HepG2 (cell line): ENCODE data around the gene PRR14. TPM values are rescaled to one million over a fixed set of nuclear protein-coding genes. Genes with fewer than 3 reads are reported as not detected.

Source experiments
- AGO2 ChIP-seq: fragments of 200-400 bp; formaldehyde crosslinking; optimal IDR thresholded peaks from 2 replicates; pipeline ENCODE3; 2017; ENCODE audit warnings: mild to moderate bottlenecking, low read depth, low read length, moderate library complexity
- KLF15 ChIP-seq: sonication (generic); formaldehyde crosslinking; IDR thresholded peaks from 2 replicates; pipeline ENCODE4 v1.8.1; 2023; ENCODE audit warnings: borderline replicate concordance, mild to moderate bottlenecking, inconsistent platforms, missing genetic modification reagents, mixed read lengths
- PTBP1 ChIP-seq: fragments of 200-400 bp; formaldehyde crosslinking; IDR thresholded peaks from 2 replicates; pipeline ENCODE4 v1.6.1; 2018; ENCODE audit warnings: low read length, low read depth; ENCODE audit not compliant: poor library complexity, severe bottlenecking
- ZKSCAN1 ChIP-seq: fragments of 150-350 bp; IDR thresholded peaks from 2 replicates; pipeline ENCODE4 v1.6.1; 2014; ENCODE audit warnings: low read length
- ZNF550 ChIP-seq: sonication (generic); formaldehyde crosslinking; IDR thresholded peaks from 2 replicates; pipeline ENCODE4 v1.4.0; 2020; ENCODE audit warnings: mild to moderate bottlenecking, missing genetic modification reagents, borderline replicate concordance
- polyA plus RNA-seq, 8 experiments: library from polyadenylated mRNA; depleted of rRNA in 3 of 8; stranded (reverse) in 7 of 8; unstranded in 1 of 8; fragments of >200 nt; fragmentation: Illumina TruSeq in 4 of 8; extraction: Trizol in 4 of 8; gene quantifications; 2 replicates each; pipeline versions ENCODE4 v1.2.1 to v1.2.3, GENCODE V29; 2011 to 2016; ENCODE audit warnings: low read depth in 4 of 8, missing spikeins in 1 of 8, mixed read lengths in 1 of 8; ENCODE audit not compliant: insufficient read depth in 1 of 8
- total RNA-seq, 5 experiments: library from RNA; depleted of rRNA; stranded (reverse); fragments of >200 nt; fragmentation: Illumina TruSeq; extraction: Trizol; gene quantifications; 2 replicates each; pipeline ENCODE4 v1.2.3, GENCODE V29; 2016; ENCODE audit warnings: low read depth in 1 of 5
- TF ChIP-seq, protein P1 (sequence below): sonication (generic); formaldehyde crosslinking; IDR thresholded peaks from 2 replicates; pipeline ENCODE4 v1.5.1; 2020; ENCODE audit warnings: mild to moderate bottlenecking, missing genetic modification reagents, borderline replicate concordance
- TF ChIP-seq, protein P2 (sequence below): sonication (generic); formaldehyde crosslinking; IDR thresholded peaks from 2 replicates; pipeline ENCODE4 v1.8.1; 2023; ENCODE audit warnings: missing genetic modification reagents, mild to moderate bottlenecking, borderline replicate concordance
- TF ChIP-seq, protein P3 (sequence below): sonication (generic); formaldehyde crosslinking; IDR thresholded peaks from 2 replicates; pipeline ENCODE4 v1.5.1; 2020; ENCODE audit warnings: missing genetic modification reagents, mild to moderate bottlenecking, borderline replicate concordance

Gene PRR14
- total and polyA plus RNA-seq, 2 of the 13 experiments (the other 11 are each of a cell fraction or from before 2014, with no cell fraction given): 8.4 to 11.0 TPM

DNA sequence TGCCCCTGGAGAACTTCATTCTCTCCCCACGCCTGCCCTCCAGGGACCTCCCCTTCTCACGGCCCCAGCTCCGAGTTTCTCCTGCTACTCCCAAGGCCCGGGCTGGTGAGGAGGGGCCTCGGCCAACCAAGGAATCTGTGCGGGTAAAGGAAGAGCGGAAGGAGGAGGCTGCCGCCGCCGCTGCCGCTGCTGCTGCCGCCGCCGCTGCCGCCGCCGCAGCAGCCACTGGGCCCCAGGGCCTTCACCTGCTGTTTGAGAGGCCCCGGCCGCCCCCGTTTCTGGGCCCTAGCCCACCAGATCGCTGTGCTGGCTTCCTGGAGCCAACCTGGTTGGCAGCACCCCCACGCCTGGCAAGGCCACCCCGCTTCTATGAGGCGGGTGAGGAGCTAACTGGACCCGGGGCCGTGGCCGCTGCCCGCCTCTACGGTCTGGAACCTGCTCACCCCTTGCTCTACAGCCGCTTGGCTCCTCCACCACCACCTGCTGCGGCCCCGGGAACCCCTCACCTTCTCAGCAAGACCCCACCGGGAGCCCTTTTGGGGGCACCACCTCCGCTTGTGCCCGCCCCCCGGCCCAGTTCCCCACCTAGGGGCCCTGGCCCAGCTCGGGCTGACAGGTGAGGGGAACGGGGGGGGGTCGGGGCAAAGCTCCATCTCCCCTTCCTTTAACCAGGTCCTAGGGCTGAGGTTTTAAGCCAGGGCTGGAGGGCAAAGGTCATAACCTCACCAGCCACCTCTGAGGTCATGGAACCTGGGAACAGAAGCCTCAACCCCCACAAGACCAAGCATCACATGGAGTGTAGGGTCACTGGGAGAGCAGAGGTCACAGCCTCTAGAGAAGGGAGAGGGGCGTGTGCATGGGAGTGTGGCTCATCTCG, 18.5 kb downstream of the PRR14 start (continued):
- TF ChIP-seq ZNF550 (no peak), ZKSCAN1 (no peak), AGO2 (peak; percentile 72), PTBP1 (no peak), KLF15 (no peak)
- TF ChIP-seq, protein P1, sequence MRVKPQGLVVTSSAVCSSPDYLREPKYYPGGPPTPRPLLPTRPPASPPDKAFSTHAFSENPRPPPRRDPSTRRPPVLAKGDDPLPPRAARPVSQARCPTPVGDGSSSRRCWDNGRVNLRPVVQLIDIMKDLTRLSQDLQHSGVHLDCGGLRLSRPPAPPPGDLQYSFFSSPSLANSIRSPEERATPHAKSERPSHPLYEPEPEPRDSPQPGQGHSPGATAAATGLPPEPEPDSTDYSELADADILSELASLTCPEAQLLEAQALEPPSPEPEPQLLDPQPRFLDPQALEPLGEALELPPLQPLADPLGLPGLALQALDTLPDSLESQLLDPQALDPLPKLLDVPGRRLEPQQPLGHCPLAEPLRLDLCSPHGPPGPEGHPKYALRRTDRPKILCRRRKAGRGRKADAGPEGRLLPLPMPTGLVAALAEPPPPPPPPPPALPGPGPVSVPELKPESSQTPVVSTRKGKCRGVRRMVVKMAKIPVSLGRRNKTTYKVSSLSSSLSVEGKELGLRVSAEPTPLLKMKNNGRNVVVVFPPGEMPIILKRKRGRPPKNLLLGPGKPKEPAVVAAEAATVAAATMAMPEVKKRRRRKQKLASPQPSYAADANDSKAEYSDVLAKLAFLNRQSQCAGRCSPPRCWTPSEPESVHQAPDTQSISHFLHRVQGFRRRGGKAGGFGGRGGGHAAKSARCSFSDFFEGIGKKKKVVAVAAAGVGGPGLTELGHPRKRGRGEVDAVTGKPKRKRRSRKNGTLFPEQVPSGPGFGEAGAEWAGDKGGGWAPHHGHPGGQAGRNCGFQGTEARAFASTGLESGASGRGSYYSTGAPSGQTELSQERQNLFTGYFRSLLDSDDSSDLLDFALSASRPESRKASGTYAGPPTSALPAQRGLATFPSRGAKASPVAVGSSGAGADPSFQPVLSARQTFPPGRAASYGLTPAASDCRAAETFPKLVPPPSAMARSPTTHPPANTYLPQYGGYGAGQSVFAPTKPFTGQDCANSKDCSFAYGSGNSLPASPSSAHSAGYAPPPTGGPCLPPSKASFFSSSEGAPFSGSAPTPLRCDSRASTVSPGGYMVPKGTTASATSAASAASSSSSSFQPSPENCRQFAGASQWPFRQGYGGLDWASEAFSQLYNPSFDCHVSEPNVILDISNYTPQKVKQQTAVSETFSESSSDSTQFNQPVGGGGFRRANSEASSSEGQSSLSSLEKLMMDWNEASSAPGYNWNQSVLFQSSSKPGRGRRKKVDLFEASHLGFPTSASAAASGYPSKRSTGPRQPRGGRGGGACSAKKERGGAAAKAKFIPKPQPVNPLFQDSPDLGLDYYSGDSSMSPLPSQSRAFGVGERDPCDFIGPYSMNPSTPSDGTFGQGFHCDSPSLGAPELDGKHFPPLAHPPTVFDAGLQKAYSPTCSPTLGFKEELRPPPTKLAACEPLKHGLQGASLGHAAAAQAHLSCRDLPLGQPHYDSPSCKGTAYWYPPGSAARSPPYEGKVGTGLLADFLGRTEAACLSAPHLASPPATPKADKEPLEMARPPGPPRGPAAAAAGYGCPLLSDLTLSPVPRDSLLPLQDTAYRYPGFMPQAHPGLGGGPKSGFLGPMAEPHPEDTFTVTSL (CRISPR knock-in tag): no peak
- TF ChIP-seq, protein P2, sequence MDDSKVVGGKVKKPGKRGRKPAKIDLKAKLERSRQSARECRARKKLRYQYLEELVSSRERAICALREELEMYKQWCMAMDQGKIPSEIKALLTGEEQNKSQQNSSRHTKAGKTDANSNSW (CRISPR knock-in tag): no peak
- TF ChIP-seq, protein P3, sequence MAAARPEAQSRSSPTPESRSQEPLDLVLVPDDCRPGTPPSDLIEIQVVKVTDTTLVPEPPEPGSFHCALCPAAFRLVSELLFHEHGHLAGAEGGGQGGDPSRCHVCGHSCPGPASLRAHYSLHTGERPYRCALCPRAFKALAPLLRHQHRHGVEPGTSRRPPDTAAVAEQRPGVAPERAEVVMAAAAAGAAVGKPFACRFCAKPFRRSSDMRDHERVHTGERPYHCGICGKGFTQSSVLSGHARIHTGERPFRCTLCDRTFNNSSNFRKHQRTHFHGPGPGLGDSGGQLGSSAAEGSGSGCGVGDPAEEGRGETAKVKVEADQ (CRISPR knock-in tag): no peak
